ENCODE measurements around the gene CHRNA7. TPM values are rescaled to one million over a fixed set of nuclear protein-coding genes. Genes with fewer than 3 reads are reported as not detected.
"Not testable (repeated sequence)": the region's sequence is repeated elsewhere in the genome, so short reads cannot be mapped to it uniquely, and the experiment has no call there.

Gene CHRNA7
- total RNA-seq, 2 experiments from 2014 or later: 0.20 TPM; not detected in 1

DNA sequence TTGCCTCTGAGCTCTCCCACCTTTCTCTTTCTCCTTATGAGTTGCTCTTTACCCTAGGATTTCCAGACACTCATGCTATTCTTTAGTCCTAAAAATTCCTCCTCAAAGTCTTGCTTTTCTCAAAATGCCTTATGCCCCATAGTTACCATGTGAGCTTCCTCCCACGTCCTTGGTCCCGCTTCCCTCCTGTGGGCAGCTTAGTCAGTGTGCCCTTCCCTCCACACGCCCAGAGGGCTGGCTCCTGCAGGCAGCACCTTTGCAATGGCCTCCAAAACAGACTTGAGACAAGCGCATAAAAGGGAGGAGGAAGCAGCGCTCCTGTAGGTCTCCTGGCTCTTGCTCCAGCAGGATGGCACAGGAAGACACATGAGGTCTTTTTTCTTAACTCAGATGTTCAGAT, 168.6 kb downstream of the CHRNA7 start:
- ATAC-seq; H3K4me3 Mint-ChIP-seq; intact Hi-C loops (cut with micrococcal nuclease); CTCF ChIA-PET; H3K36me3 Mint-ChIP-seq (ENCODE audit: low read depth); H3K27me3 Mint-ChIP-seq; H3K4me1 Mint-ChIP-seq (ENCODE audit: low read depth); H3K9me3 Mint-ChIP-seq; DNase-seq; POLR2A ChIA-PET; H3K27ac Mint-ChIP-seq: not testable (repeated sequence)

DNA sequence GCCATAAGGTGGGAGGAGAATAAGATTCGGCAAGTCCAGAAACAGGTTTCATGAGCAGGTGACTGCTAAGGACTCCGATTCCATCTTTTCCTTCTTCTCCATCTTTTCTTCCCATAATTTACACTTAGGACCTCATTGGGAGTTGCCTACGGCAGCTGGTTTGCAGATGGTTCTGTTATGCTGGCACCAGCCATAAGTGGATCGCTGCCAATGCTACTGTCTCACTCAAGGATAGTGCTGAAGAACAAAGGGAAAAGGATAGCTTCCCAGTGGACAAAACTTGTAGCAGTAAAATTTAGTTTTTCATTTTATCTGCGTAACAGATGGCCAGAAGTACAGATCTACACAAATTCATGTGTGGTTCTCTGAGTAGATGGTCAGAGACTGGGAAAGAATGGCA, 178.8 kb downstream of the CHRNA7 start:
- H3K36me3 Mint-ChIP-seq (ENCODE audit: low read depth); H3K27me3 Mint-ChIP-seq; DNase-seq; H3K27ac Mint-ChIP-seq; ATAC-seq; H3K4me1 Mint-ChIP-seq (ENCODE audit: low read depth); intact Hi-C loops (cut with micrococcal nuclease); CTCF ChIA-PET; POLR2A ChIA-PET; H3K4me3 Mint-ChIP-seq; H3K9me3 Mint-ChIP-seq: not testable (repeated sequence)

DNA sequence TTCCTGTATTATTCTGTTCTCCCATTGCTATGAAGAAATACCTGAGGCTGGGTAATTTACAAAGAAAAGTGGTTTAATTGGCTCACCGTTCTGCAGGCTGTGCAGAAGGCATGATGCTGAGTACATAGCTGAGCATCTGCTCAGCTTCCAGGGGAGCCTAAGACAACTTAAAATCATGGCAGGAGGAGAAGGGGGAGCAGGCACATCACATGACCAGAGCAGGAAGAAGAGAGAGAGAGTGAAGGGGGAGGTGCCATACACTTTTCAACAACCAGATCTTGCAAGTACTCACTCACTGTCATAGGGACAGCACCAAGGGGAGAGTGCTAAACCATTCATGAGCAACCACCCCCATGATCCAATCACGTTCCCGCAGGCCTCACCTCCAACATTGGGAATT, 188.4 kb downstream of the CHRNA7 start:
- Mint-ChIP-seq H3K9me3 (peaks cover 9% of the 10 kb centered on the region), H3K36me3 (ENCODE audit: low read depth) (no peaks in the 10 kb centered on the region), H3K4me3 (no peak overlapping the region), H3K27ac (no peak overlapping the region), H3K4me1 (ENCODE audit: low read depth) (no peaks in the 10 kb centered on the region), H3K27me3 (no peaks in the 10 kb centered on the region)
- ATAC-seq (no peak), DNase-seq (no peak)
- CTCF ChIA-PET: no interaction called here
- POLR2A ChIA-PET: no interaction called here
- intact Hi-C loops (cut with micrococcal nuclease): no loop called here
- TF ChIP-seq, protein P1, sequence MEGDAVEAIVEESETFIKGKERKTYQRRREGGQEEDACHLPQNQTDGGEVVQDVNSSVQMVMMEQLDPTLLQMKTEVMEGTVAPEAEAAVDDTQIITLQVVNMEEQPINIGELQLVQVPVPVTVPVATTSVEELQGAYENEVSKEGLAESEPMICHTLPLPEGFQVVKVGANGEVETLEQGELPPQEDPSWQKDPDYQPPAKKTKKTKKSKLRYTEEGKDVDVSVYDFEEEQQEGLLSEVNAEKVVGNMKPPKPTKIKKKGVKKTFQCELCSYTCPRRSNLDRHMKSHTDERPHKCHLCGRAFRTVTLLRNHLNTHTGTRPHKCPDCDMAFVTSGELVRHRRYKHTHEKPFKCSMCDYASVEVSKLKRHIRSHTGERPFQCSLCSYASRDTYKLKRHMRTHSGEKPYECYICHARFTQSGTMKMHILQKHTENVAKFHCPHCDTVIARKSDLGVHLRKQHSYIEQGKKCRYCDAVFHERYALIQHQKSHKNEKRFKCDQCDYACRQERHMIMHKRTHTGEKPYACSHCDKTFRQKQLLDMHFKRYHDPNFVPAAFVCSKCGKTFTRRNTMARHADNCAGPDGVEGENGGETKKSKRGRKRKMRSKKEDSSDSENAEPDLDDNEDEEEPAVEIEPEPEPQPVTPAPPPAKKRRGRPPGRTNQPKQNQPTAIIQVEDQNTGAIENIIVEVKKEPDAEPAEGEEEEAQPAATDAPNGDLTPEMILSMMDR (IDR thresholded peaks at IDR 0.05): no peak

Other genes starting within 250 kb of the CHRNA7 start
- gene OTUD7A, start 159.8 kb upstream of the CHRNA7 start, total RNA-seq: 1 to 10 TPM; 2.8 to 3.5 TPM

Measured in activated CD8-positive, alpha-beta T cell treated with anti-CD3 and anti-CD28 coated beads for 36 hours (primary cell).